Sigmoid colon (tissue), 4 donors: ENCODE measurements around the gene ZNF48.

Source experiments
- EP300 ChIP-seq, 4 donors: sonication (generic); formaldehyde crosslinking; IDR thresholded peaks; one replicate each; pipeline ENCODE4 v1.6.1; 2017; ENCODE audit warnings: antibody characterized with exemption in 4 of 4
- POLR2A ChIP-seq, 2 donors: fragments of 450-650 bp; IDR thresholded peaks; one replicate each; pipeline ENCODE4 v1.6.1; 2016; ENCODE audit warnings: antibody characterized with exemption in 2 of 2, mild to moderate bottlenecking in 2 of 2, moderate library complexity in 2 of 2

DNA sequence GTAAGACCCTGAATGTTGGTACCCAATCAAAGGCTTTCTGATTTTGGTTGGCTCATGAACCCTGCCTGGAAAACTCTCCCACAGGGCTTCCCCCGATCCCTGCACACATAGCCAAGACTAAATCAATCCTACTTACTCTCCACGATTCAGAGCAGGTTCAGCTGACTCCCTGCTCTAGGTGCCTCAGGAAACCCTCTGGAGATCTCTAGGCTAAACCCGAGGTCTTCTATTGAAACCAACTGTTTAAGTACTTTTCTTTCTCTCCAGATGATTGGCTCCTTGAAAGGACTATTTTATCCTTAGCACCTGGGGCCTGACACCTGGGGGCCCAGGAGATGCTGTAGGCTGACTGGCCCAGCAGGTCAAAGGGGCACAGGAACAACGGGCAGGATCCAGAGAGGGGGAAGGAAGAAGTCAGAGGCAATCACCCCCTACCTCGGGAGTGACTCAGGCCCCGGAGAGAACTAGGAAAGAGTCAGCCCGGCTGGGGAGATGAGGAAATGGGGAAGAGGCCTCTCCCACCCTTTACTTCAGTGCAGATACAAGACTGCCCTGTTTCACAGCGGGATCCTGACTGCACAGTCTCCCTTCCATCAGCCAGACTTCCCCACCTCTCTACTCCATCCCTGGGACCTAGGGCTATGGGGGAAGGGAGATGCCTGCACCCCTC, 27.0 kb upstream of the ZNF48 start:
- TF ChIP-seq POLR2A (IDR thresholded peaks at IDR 0.05) (no peak), EP300 (IDR thresholded peaks at IDR 0.05) (no peak)
